HUDEP-2 (cell line): ENCODE measurements around the gene RBM14.
A peak's percentile ranks its signal among the peaks of the same experiment; 100 is the strongest.
"Not testable (repeated sequence)": the region's sequence is repeated elsewhere in the genome, so short reads cannot be mapped to it uniquely, and the experiment has no call there.

Source experiments
- DNase-seq, 76 experiments: peaks; one replicate each; lab custom pipeline; 2025; ENCODE audit not compliant: unreplicated experiment in 76 of 76; lab: John Stamatoyannopoulos, UW

RBM14 gene, protein sequence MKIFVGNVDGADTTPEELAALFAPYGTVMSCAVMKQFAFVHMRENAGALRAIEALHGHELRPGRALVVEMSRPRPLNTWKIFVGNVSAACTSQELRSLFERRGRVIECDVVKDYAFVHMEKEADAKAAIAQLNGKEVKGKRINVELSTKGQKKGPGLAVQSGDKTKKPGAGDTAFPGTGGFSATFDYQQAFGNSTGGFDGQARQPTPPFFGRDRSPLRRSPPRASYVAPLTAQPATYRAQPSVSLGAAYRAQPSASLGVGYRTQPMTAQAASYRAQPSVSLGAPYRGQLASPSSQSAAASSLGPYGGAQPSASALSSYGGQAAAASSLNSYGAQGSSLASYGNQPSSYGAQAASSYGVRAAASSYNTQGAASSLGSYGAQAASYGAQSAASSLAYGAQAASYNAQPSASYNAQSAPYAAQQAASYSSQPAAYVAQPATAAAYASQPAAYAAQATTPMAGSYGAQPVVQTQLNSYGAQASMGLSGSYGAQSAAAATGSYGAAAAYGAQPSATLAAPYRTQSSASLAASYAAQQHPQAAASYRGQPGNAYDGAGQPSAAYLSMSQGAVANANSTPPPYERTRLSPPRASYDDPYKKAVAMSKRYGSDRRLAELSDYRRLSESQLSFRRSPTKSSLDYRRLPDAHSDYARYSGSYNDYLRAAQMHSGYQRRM

DNA sequence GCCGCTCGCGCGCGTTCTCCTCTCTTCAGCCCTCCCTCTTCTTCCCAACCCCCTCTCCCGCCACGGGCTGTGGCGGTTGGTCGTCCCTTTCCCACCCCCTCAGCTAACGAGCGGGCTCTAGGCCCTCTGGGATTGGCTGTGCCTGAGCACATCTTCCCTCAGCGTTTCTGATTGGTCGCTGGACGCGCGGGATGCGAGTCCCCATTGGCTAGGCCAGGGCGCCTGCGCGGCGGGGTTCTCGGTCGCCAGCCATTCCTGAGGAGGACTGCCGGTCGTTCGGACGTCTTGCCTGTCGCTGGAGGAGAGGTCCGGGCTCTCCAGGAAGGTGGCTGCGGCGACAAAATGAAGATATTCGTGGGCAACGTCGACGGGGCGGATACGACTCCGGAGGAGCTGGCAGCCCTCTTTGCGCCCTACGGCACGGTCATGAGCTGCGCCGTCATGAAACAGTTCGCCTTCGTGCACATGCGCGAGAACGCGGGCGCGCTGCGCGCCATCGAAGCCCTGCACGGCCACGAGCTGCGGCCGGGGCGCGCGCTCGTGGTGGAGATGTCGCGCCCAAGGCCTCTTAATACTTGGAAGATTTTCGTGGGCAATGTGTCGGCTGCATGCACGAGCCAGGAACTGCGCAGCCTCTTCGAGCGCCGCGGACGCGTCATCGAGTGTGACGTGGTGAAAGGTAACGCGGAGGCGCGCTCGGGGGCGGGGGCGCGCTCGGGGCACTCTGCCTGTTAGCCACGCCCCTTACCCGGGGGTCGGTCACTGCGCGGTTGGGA lies at the start of gene RBM14:
TSS of gene RBM14 (plus strand) at position 252 of the 776 bp plus-strand sequence. CDS start at position 343, 91 bp downstream.
- peak; percentile 86 to 99 (median 98) for DNase-seq

DNA sequence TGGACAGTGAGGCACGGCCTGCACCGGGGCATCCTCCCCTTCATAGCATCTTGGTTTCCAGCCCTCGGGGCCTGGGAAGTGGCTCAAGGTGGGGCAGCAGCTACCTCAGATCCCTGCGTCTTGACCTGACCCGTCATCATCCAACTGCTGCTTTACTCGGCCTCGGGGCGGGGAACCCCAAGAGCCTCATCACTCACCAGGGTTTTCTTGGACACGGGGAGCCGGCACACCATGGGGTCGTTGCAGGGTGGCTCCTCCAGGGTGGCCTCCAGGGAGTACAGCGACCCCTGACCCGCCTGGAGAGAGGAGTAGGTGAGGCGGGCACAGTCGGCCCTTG lies 48.7 kb upstream of the RBM14 start:
- no peak for DNase-seq

DNA sequence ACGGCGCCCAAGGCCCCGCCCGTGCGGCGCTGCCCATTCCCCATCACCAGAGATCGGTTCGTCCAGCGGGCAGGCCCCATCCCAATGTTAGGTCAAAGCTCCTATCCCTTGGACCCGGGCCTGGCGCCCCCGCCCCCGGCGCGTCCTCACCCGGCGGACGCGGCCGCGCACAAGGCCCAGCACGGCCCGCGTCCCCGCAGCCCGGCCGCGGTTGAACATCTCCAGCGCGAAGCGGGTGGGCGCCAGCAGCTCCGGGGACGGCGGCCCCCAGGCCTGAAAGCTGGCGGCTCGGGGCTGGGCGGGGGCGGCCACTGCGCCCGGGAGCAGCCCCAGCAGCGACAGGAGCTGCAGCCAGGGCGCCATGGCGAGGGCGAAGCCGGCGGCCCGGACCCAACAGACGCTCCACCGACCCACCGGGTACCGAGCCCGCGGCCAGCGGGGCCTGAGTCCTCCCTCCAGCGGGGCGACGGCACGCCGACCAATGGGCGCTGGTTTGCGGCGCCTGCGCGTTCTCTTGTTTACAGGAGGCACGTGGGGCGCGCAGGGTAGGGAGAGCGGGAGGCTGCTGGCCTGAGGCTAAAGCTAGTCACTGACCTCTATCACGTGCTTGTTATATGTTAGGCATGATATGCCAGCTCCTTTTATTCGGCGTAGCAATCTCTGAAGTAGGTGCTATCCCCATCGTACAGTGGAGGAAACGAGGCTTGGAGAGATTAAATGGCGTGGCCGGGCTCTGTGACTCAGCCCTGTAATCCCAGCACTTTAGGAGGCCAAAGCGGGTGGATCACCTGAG lies 48.1 kb upstream of the RBM14 start, which contains the start of gene CTSF:
TSS of gene CTSF (minus strand) at position 483 of the 793 bp plus-strand sequence. CDS start at position 363, 120 bp downstream.
- peak in 73 of 76 experiments; percentile 17 to 85 (median 75) for DNase-seq

DNA sequence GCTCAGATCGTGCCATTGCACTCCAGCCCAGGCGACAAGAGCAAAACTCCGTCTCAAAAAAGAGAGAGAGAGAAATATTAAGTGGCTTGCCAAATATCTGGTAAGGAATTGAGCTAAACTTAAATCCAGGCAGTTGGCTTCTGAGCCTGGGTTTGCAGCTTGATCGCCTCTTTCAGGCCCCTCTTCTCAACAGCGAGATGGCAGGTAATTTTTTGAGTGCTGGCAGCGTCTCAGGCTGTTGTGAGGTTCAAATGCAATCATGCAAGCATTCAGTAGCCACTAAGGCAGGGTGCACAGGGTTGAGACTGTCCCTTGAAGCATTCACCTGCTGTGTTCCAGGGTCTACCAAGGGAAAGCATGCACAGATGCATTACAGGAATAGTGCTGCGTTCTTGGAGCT lies 47.4 kb upstream of the RBM14 start:
- DNase-seq, result no peak

DNA sequence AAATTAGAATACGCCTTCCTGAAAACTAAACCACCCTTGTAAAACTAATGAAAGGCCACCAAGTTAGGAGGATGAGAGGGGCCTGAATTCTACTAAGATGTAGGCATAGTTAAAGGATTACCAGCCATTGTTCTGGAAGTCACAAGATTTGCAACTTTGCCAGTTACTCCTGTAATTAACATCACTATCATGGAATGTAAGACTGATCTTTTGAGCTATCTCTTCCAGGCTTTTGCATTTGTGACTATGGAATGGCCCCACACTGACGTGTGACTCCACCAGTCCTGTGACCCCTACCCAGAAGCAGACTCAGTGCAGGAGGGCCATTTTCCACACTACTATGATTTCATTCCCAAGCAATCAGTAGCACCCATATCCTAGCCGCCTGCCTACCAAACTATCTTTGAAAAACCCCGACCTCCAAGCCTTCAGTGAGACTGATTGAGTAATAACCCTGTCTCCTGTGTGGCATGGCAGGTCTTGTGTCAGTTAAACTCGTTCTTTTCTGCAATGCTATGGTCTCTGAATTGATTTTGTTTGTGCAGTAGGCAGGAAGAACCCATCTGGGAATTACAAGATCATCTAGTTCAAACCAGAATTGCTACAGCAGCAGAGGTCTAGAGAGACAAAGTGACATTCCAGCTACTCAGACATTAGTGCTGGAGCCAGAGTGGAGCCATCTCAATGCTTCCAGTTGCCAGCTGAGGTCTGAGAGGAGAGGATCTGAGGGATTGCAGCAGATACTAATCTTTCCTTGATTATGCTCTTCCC lies 46.2 kb upstream of the RBM14 start:
- DNase-seq, result no peak

DNA sequence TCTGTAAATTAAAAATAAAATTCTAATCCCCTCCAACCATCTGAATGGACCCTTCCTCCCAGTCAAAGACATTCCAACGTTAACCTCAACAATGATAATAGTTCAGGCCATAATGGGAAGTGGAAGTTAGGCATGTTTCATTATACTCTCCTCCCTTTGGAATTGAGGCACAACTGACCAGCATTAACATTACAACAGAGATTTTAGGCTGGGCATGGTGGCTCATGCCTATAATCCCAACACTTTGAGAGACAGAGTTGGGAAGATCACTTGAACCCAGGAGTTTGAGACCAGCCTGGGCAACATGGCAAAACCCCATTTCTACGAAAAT lies 45.6 kb upstream of the RBM14 start:
- no peak for DNase-seq

DNA sequence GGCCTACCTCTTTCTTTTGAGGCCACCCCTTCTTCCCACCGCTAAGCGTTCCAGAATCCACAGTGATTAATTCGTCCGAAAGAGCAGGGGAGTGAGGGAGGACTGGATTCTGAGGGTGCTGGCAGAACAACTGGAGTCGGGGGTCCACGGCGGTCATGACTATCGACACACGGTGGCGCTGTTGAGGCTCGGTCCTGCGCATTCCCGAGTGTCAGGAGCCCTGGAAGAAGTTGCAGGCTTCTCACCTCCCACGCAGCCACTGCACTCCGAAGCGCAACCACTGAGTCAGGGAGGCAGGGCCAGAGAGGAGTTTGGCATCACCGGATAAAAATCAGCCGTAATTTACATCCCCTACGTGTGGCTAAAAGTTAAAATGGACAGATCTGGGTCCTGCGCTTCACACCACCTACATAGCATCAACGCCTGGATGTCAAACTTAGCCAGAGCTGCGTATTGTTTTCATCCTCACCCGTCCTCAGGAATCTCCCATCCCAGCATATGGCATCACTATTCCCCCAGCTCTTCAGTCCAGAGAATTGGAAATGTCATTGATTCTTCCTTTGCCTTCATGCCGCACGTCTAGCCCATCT lies 37.3 kb upstream of the RBM14 start:
- DNase-seq, result peak in 51 of 76 experiments; percentile 2 to 64 (median 35)

DNA sequence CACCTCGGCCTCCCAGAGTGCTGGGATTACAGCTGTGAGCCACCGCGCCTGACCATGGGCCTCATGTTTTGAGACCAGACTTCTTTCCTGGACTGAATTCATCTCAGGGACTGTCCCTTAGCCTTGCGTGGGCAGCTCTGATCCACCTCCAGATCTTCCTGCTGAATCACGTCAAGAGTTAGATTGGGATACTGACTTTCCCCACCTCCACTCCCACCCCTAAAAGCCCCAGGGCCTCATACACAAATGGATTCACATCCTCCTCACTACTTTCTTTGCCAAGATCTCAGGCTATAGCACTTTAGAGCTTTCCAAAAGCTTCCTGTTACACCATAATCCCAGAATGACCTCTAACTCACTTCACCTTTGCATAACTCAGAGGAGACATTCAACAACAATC lies 35.6 kb upstream of the RBM14 start:
- no peak for DNase-seq

DNA sequence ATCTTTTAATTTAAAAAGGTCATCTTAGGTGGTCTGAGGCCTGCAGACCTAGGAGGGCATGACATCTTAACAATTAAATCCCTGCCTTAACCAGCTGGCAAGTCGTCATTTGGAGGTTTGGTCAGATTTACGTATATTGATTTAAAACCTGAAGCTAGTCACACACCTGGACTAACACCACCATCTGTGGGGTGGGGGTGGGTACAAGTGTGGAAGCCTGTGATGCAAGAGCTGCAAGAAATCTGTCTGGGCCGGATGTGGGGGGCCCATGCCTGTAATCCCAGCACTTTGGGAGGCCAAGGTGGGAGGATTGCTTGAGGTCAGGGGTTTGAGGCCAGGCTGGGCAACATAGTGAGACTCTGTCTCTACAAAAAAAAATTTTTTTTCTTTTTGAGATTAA lies 35.2 kb upstream of the RBM14 start:
- no peak for DNase-seq

DNA sequence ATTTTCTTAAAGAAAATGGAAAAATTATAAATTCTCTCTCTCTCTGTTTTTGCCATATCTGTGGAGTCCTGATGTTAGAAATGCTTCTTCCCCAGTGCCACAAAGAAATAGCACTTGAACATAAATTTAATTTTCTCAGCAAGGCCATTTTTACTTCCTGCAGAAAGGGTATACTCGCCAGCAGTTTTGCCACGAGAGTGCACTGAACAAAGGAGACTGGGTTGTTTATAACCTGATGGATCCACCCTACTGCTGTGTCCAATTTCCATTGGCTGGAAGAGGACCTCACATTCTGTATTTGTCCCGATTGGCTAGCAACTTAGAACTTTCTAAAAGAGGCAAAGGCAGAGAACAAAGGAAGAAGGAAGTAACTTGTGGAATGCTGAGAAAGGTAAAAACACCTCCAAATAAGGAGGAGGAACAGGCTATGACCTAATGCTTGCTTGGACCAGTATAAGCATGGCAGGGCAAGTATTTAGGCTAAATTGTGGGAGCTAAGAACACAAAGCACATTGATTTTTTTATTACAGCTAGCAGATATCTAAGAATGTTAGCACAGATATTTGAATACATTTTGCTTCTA lies 33.8 kb upstream of the RBM14 start:
- DNase-seq, result not testable (repeated sequence)

DNA sequence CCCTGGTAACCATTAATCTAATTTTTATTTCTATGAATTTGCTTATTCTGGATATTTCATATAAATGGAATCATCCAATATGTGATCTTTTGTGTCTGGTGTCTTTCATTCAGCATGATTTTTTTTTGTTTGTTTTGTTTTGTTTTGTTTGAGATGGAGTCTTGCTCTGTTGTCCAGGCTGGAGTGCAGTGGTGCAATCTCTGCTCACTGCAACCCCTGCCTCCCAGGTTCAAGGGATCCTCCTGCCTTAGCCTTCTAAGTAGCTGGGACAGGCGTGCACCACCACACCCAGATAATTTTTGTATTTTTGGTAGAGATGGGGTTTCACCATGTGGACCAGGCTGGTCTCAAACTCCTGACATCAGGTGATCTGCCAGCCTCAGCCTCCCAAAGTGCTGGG lies 31.0 kb upstream of the RBM14 start:
- not testable (repeated sequence) for DNase-seq

DNA sequence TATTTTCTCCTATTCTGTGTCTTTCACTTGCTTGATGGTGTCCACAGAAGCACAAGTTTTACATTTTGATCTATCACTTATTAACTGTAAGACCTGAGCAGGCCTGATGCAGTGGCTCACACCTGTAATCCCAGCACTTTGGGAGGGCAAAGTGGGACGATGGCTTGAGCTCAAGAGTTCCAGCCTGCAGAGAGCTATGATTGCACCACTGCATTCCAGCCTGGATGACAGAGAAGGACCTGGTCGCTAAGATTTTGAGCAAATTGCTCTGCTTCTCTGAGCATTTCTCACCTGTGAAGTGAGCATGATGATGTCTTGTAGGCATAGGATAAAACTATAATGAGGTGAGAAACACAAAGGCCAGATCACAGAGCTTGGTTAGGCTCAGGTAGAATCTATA lies 30.3 kb upstream of the RBM14 start:
- no peak for DNase-seq

DNA sequence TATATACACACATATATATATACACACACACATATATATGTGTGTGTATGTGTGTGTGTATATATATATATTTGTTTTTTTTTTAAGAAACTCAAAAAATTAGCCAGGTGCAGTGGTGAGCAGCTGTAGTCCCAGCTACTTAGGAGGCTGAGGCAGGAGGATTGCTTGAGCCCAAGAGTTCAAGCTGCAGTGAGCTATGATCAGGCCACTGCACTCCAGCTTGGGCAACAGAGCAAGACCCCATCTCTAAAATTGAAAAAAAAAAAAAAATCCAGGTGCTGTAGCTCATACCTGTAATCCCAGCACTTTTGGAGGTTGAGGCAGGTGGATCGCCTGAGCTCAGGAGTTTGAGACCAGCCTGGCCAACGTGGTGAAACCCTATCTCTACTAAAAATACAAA lies 27.1 kb upstream of the RBM14 start:
- not testable (repeated sequence) for DNase-seq

DNA sequence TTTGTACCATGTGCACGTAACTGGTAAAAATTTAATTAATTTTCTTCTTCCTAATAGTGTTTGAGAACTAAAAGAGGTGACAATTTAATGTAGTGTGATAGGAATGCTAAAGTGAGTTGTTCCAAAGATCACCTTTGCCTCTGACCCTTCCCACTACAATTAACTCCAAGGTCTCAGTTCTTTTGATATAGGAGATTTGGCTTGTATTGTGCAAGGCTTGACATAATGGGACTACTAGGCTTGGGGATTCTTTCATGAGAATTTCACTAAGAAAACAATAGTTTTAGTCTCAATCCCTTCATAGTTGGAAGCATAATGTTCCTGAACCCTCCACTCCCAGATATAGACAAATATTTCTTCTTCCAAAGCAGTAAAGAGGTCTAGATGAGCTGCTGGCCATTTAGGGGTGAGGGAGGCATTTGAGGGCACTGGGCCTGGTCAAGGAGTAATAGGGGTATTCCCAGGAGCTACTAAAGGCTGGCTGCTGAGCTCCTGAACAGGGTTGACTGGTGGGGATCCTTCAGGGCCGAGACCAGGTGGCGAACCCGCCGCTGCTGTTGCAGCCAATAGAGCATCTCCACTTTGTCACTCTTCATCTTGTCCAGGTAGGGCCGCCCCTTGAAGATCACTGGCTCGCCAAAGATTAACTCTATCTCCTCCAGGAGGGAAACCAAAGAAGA lies 26.3 kb upstream of the RBM14 start:
- no peak for DNase-seq

DNA sequence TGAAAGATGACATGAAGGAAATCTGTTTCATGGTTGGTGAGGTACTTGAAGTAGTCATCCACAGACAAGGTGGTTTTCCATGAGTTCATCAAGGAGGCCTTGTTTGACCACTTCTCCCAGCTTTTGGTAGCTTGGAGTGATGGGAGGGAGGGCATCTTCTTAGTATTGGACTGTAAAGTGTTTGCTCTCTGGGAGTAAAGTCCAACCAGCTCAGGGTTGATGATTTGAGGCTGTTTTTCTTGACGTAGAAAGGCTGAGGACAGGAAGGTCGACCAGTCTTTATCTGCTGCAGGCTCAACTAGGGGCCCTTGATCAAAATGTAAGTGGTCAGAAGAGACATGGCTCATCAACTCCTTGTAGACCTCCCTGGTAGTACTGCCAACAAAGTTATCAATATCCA lies 25.3 kb upstream of the RBM14 start:
- no peak for DNase-seq

DNA sequence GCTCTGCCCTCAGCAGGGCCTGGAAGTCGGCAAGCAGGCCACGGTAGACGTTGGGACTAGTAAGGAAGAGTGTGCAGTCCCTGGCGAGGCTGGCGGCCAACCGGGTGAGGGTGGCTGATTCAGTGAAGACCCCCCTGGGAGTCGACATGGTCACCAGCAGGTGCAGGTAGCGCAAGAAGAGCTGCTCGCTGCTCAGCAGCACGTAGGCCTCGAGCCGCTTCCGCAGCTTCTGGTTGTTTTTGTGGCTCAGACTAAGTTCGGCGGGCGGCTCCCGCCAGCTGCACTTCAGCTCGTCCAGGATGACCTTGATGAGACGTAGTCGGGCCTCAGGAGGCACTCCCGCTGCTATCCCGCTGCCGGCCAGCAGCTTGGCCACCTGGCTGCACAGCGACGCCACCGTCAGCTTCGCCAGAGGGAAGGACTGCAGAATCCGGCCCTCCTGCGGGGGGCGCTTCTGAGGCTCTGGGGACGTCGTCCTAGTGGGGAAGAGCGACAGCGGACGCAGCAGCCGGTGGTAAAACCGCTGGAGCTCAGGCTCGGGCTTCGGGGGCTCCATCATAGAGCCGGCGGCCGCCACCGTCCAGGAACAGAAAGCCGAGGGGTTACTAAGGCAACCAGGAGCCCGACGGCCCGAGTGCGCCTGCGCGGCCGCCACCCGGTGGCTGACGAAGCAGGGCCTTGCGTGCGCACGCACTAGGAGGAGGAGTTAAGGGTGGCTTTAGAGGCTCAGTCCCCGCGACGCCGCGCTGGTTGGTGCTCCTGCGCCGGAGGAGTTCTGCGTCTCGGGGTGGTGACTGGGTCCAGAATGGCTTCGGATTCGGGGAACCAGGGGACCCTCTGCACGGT lies 23.8 kb upstream of the RBM14 start, which contains the start of the genes CCDC87 and CCS:
TSS of gene CCDC87 (minus strand) at position 607 of the 846 bp plus-strand sequence. CDS start at position 559, 48 bp downstream.
TSS of gene CCS (plus strand) at position 729 of the 846 bp plus-strand sequence. CDS start at position 806, 77 bp downstream.
- DNase-seq, result peak in 74 of 76 experiments; percentile 56 to 97 (median 93)

DNA sequence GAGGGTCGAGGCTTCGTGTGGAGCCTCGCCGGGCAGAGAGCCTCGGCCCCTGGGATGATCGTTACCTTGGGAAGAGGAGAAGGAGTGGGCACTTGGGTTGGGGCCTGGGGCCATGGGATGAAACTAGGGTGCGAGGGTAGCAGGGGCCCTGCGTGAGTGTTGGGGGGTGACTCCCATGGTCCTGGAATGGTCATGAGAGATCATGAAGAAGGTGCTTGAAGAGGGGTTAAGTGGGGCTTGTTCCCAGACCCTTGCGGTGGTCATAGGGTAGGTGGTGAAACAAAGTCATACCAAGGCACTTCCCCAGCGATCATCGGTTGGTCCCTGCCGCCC lies 23.2 kb upstream of the RBM14 start:
- DNase-seq, result no peak

DNA sequence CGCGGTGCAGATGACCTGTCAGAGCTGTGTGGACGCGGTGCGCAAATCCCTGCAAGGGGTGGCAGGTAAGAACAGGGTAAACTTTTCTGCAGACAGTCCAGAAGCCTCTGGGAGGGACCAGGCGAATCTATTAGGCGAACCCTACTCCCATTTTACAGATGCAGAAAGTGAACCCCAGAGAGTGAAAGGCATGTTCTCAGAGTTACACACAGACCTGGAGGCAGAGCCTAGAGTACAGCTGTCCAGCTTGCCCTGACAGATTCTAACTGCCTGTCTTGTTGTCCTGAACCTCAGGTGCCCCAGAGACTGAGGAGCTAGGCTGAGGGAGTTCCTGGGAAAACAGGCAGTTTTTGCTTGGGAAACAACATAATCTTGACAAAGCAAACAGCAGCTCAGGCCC lies 22.8 kb upstream of the RBM14 start:
- DNase-seq, result no peak
